GM18520 (cell line): Measurements from ENCODE around the gene FBLL1.
"Not testable (repeated sequence)": the region's sequence is repeated elsewhere in the genome, so short reads cannot be mapped to it uniquely, and the experiment has no call there.

Experiments used
- ATAC-seq: cut with Tn5 transposase; IDR thresholded peaks from one replicate; pipeline ENCODE4 v1.9.1; 2021; ENCODE audit not compliant: unreplicated experiment

The FBLL1 gene

GRCh38 chr5:168550656-168551055, 21.6 kb downstream of the FBLL1 start:
- no peak for ATAC-seq

GRCh38 chr5:168552146-168552545, 23.0 kb downstream of the FBLL1 start:
- ATAC-seq = no peak

GRCh38 chr5:168553377-168554130, 24.4 kb downstream of the FBLL1 start:
- no peak for ATAC-seq

GRCh38 chr5:168557389-168557788, 28.3 kb downstream of the FBLL1 start:
- no peak for ATAC-seq

- no peak for ATAC-seq
Observed at GRCh38 chr5:168562279-168562678, 33.2 kb downstream of the FBLL1 start.

- no peak for ATAC-seq
Observed at GRCh38 chr5:168563959-168564358, 34.9 kb downstream of the FBLL1 start.

- ATAC-seq = no peak
Observed at GRCh38 chr5:168568738-168569137, 39.6 kb downstream of the FBLL1 start.

- ATAC-seq = no peak
Observed at GRCh38 chr5:168570490-168571328, 41.6 kb downstream of the FBLL1 start.

- not testable (repeated sequence) for ATAC-seq
Observed at GRCh38 chr5:168573663-168574062, 44.6 kb downstream of the FBLL1 start.

GRCh38 chr5:168574156-168574555, 45.1 kb downstream of the FBLL1 start:
- ATAC-seq = not testable (repeated sequence)

- ATAC-seq = no peak
Observed at GRCh38 chr5:168575391-168576372, 46.6 kb downstream of the FBLL1 start.

- ATAC-seq = no peak
Observed at GRCh38 chr5:168578006-168578405, 48.9 kb downstream of the FBLL1 start.

- ATAC-seq = peak; percentile 44
Observed at GRCh38 chr5:168578538-168579487, 49.7 kb downstream of the FBLL1 start, which contains the start of gene PANK3. Gene PANK3, minus strand, starts transcription at chr5:168579368. Its CDS starts 85 bp downstream, at chr5:168579283.

GRCh38 chr5:168579488-168580226, 50.6 kb downstream of the FBLL1 start:
- peak; percentile 88 for ATAC-seq

- no peak for ATAC-seq
Observed at GRCh38 chr5:168580227-168580508, 51.1 kb downstream of the FBLL1 start.
